Hepatocyte (in vitro differentiated cells): ENCODE data around the gene BAG3.

Experiments
- CTCF ChIP-seq: fragments of 200-600 bp; sonication (generic); IDR thresholded peaks from 2 replicates; pipeline ENCODE4 v1.5.1; 2016; ENCODE audit warnings: antibody characterized with exemption, mild to moderate bottlenecking; ENCODE audit not compliant: poor library complexity
- EZH2 ChIP-seq: fragments of 200-600 bp; sonication (generic); IDR thresholded peaks from 2 replicates; pipeline ENCODE4 v1.6.1; 2016; ENCODE audit warnings: antibody characterized with exemption, mild to moderate bottlenecking, borderline replicate concordance
- EZH2phosphoT487 ChIP-seq: fragments of 200-600 bp; sonication (generic); IDR thresholded peaks from one replicate; pipeline ENCODE4 v1.6.1; 2018; ENCODE audit warnings: antibody characterized with exemption, mild to moderate bottlenecking, low read depth, moderate library complexity; ENCODE audit not compliant: unreplicated experiment, severe bottlenecking

- no peak for TF ChIP-seq CTCF
- TF ChIP-seq EZH2phosphoT487, result no peak
- TF ChIP-seq EZH2, result no peak
Observed at GRCh38 chr10:119640875-119641526, 10.2 kb upstream of the BAG3 start.
